ENCODE measurements around the gene PLXNB1. TPM values are rescaled to one million over a fixed set of nuclear protein-coding genes. Genes with fewer than 3 reads are reported as not detected.
"Not testable (repeated sequence)": the region's sequence is repeated elsewhere in the genome, so short reads cannot be mapped to it uniquely, and the experiment has no call there.

Gene PLXNB1
- total RNA-seq, 2 experiments from 2014 or later = 1.6 to 2.4 TPM

GRCh38 chr3:48402281-48402732 is 27.6 kb downstream of the PLXNB1 start:
- H3K4me1 Mint-ChIP-seq = no peaks in the 10 kb centered on the region
- no peaks in the 10 kb centered on the region for H3K36me3 Mint-ChIP-seq
- no peaks in the 10 kb centered on the region for H3K9me3 Mint-ChIP-seq
- peaks cover 6% of the 10 kb centered on the region for H3K27me3 Mint-ChIP-seq
- H3K4me3 Mint-ChIP-seq = no peak overlapping the region
- DNase-seq = no peak
- no peak overlapping the region for H3K27ac Mint-ChIP-seq

GRCh38 chr3:48401434-48401901 is 28.4 kb downstream of the PLXNB1 start:
- H3K36me3 Mint-ChIP-seq, H3K4me3 Mint-ChIP-seq, H3K4me1 Mint-ChIP-seq, H3K27me3 Mint-ChIP-seq, H3K9me3 Mint-ChIP-seq, H3K27ac Mint-ChIP-seq, DNase-seq: not testable (repeated sequence)

GRCh38 chr3:48400824-48401433 is 29.0 kb downstream of the PLXNB1 start:
- Mint-ChIP-seq H3K9me3 (no peaks in the 10 kb centered on the region), H3K27ac (no peak overlapping the region), H3K4me1 (no peaks in the 10 kb centered on the region), H3K27me3 (peaks cover 6% of the 10 kb centered on the region), H3K36me3 (no peaks in the 10 kb centered on the region), H3K4me3 (no peak overlapping the region)
- DNase-seq = peak; percentile 50

GRCh38 chr3:48399387-48400172 is 30.3 kb downstream of the PLXNB1 start:
- peaks cover 6% of the 10 kb centered on the region for H3K27me3 Mint-ChIP-seq
- no peaks in the 10 kb centered on the region for H3K4me1 Mint-ChIP-seq
- no peak overlapping the region for H3K27ac Mint-ChIP-seq
- no peak for DNase-seq
- H3K36me3 Mint-ChIP-seq = no peaks in the 10 kb centered on the region
- no peak overlapping the region for H3K4me3 Mint-ChIP-seq
- H3K9me3 Mint-ChIP-seq = no peaks in the 10 kb centered on the region

GRCh38 chr3:48398701-48399386 is 31.0 kb downstream of the PLXNB1 start:
- Mint-ChIP-seq H3K4me1 (peaks cover 2% of the 10 kb centered on the region), H3K36me3 (no peaks in the 10 kb centered on the region), H3K27me3 (peaks cover 9% of the 10 kb centered on the region), H3K4me3 (no peak overlapping the region), H3K9me3 (no peaks in the 10 kb centered on the region), H3K27ac (no peak overlapping the region)
- DNase-seq = no peak

- Mint-ChIP-seq H3K4me3 (no peak overlapping the region), H3K36me3 (no peaks in the 10 kb centered on the region), H3K4me1 (peaks cover 2% of the 10 kb centered on the region), H3K27ac (no peak overlapping the region), H3K27me3 (peaks cover 9% of the 10 kb centered on the region), H3K9me3 (no peaks in the 10 kb centered on the region)
- no peak for DNase-seq
Observed at GRCh38 chr3:48397767-48398681, 31.9 kb downstream of the PLXNB1 start.

- Mint-ChIP-seq H3K9me3 (no peaks in the 10 kb centered on the region), H3K4me1 (peaks cover 2% of the 10 kb centered on the region), H3K36me3 (no peaks in the 10 kb centered on the region), H3K4me3 (no peak overlapping the region), H3K27ac (no peak overlapping the region), H3K27me3 (peaks cover 16% of the 10 kb centered on the region)
- DNase-seq = no peak
Observed at GRCh38 chr3:48395714-48396113, 34.2 kb downstream of the PLXNB1 start.

GRCh38 chr3:48394391-48394790 is 35.5 kb downstream of the PLXNB1 start:
- H3K9me3 Mint-ChIP-seq = no peaks in the 10 kb centered on the region
- H3K27ac Mint-ChIP-seq = no peak overlapping the region
- H3K4me3 Mint-ChIP-seq = no peak overlapping the region
- no peak for DNase-seq
- peaks cover 15% of the 10 kb centered on the region for H3K27me3 Mint-ChIP-seq
- H3K36me3 Mint-ChIP-seq = no peaks in the 10 kb centered on the region
- H3K4me1 Mint-ChIP-seq = peaks cover 2% of the 10 kb centered on the region

- Mint-ChIP-seq H3K27me3 (peaks cover 18% of the 10 kb centered on the region), H3K4me1 (no peaks in the 10 kb centered on the region), H3K27ac (no peak overlapping the region), H3K4me3 (no peak overlapping the region), H3K9me3 (no peaks in the 10 kb centered on the region), H3K36me3 (no peaks in the 10 kb centered on the region)
- DNase-seq = no peak
Observed at GRCh38 chr3:48388966-48389365, 40.9 kb downstream of the PLXNB1 start.

GRCh38 chr3:48387634-48388033 is 42.3 kb downstream of the PLXNB1 start:
- Mint-ChIP-seq H3K27me3 (peaks cover 22% of the 10 kb centered on the region), H3K4me3 (no peak overlapping the region), H3K9me3 (no peaks in the 10 kb centered on the region)

GRCh38 chr3:48372862-48373435 is 56.9 kb downstream of the PLXNB1 start:
- Mint-ChIP-seq H3K36me3 (no peaks in the 10 kb centered on the region), H3K4me1 (peaks cover 2% of the 10 kb centered on the region)

More at GRCh38 chr3:48387634-48388033, 42.3 kb downstream of the PLXNB1 start:
- no peak overlapping the region for H3K27ac Mint-ChIP-seq
- DNase-seq = no peak
- no peaks in the 10 kb centered on the region for H3K36me3 Mint-ChIP-seq
- H3K4me1 Mint-ChIP-seq = no peaks in the 10 kb centered on the region

GRCh38 chr3:48372377-48372770 is 57.5 kb downstream of the PLXNB1 start:
- no peak overlapping the region for H3K4me3 Mint-ChIP-seq
- no peak overlapping the region for H3K27ac Mint-ChIP-seq
- no peaks in the 10 kb centered on the region for H3K9me3 Mint-ChIP-seq
- H3K4me1 Mint-ChIP-seq = peaks cover 3% of the 10 kb centered on the region
- no peaks in the 10 kb centered on the region for H3K36me3 Mint-ChIP-seq
- DNase-seq = no peak
- H3K27me3 Mint-ChIP-seq = no peaks in the 10 kb centered on the region

More at GRCh38 chr3:48372862-48373435, 56.9 kb downstream of the PLXNB1 start:
- no peak for DNase-seq
- Mint-ChIP-seq H3K27ac (no peak overlapping the region), H3K9me3 (no peaks in the 10 kb centered on the region), H3K27me3 (no peaks in the 10 kb centered on the region), H3K4me3 (no peak overlapping the region)

GRCh38 chr3:48371651-48372376 is 58.1 kb downstream of the PLXNB1 start, which contains the start of gene FBXW12:
Gene FBXW12 (plus strand): TSS chr3:48372219. CDS start chr3:48372768, 549 bp downstream.
- Mint-ChIP-seq H3K9me3 (no peaks in the 10 kb centered on the region), H3K4me1 (peaks cover 4% of the 10 kb centered on the region), H3K36me3 (no peaks in the 10 kb centered on the region), H3K27ac (no peak within 1 kb of the TSS), H3K4me3 (no peak within 1 kb of the TSS), H3K27me3 (no peaks in the 10 kb centered on the region)
- DNase-seq = no peak

- DNase-seq = no peak
- H3K27me3 Mint-ChIP-seq = no peaks in the 10 kb centered on the region
- H3K9me3 Mint-ChIP-seq = no peaks in the 10 kb centered on the region
- H3K4me1 Mint-ChIP-seq = peaks cover 4% of the 10 kb centered on the region
- H3K27ac Mint-ChIP-seq = no peak overlapping the region
- no peaks in the 10 kb centered on the region for H3K36me3 Mint-ChIP-seq
- H3K4me3 Mint-ChIP-seq = no peak overlapping the region
Observed at GRCh38 chr3:48370333-48370713, 59.6 kb downstream of the PLXNB1 start.
